Measurements from ENCODE around the gene PLA2R1. TPM values are rescaled to one million over a fixed set of nuclear protein-coding genes. Genes with fewer than 3 reads are reported as not detected.

Gene PLA2R1
- polyA plus RNA-seq, 1 of the 3 experiments (the other 2 are of a cell fraction), result not detected

DNA sequence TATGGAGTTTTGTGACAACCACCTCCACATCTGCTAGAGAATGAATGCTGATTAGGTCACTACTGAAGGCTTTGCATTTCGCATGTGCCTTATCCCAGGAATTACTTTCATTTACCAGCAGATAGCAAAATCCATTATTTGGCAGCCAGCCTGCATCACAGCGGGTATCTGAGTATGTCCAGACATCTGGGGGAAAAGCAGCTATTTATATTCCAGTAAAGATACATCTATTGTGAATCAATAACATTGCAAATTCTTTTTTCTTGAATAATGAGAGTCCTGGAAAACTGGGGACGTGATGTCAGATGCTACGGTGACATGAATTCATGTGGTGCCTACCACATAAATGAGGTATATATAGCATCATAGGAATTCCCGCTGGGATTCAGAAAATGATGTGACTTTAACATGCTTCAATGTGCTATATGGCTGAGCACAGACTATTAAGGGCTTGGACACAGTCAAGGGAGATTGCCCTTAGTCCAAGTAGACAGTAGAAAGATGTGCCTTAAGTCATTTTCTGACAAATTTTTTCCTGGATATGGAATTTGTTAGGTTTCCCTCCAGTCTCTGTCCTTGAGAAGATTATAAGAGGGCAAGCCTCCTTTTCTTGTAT lies 180.2 kb downstream of the PLA2R1 start (continued):
- no peak for TF ChIP-seq RCOR1 (IDR thresholded peaks at IDR 0.05; ENCODE audit: low read length)
- TF ChIP-seq POLR2AphosphoS5 (IDR thresholded peaks at IDR 0.05; ENCODE audit: low read depth, low read length), result no peak
- no peak for TF ChIP-seq PBX3 (IDR thresholded peaks at IDR 0.05)
- no peak for TF ChIP-seq RXRA (IDR thresholded peaks at IDR 0.05; ENCODE audit: borderline replicate concordance, low read depth)
- no peak for TF ChIP-seq NFIC (IDR thresholded peaks at IDR 0.05; ENCODE audit: borderline replicate concordance)

Other genes with a start within 250 kb of the PLA2R1 start
- gene LY75, start 157.9 kb downstream of the PLA2R1 start, polyA plus RNA-seq (2012; rRNA removed), result not detected in 2 replicates
- 0.10 and 0.13 TPM in 2 replicates for gene ITGB6, start 137.7 kb upstream of the PLA2R1 start, polyA plus RNA-seq (2012; rRNA removed)

Data from SK-N-SH (cell line).